ENCODE results near the gene SYCE1L.

SYCE1L gene

GRCh38 chr16:77197747-77198146 lies 1.5 kb upstream of the SYCE1L start:
- no peak for DNase-seq (ENCODE audit: low read depth)
- no peak for TF ChIP-seq CTCF (IDR thresholded peaks at IDR 0.05; ENCODE audit: low read depth, low read length, missing control alignments)
- no peak overlapping the region for H3K4me3 ChIP-seq (ENCODE audit: low read depth, low read length)

GRCh38 chr16:77206533-77206932 lies 7.3 kb downstream of the SYCE1L start:
- no peak for DNase-seq (ENCODE audit: low read depth)
- H3K4me3 ChIP-seq (ENCODE audit: low read depth, low read length): no peak overlapping the region
- TF ChIP-seq CTCF (IDR thresholded peaks at IDR 0.05; ENCODE audit: low read depth, low read length, missing control alignments): no peak

GRCh38 chr16:77207030-77207429 lies 7.8 kb downstream of the SYCE1L start:
- H3K4me3 ChIP-seq (ENCODE audit: low read depth, low read length): no peak overlapping the region
- DNase-seq (ENCODE audit: low read depth): no peak
- no peak for TF ChIP-seq CTCF (IDR thresholded peaks at IDR 0.05; ENCODE audit: low read depth, low read length, missing control alignments)

GRCh38 chr16:77208382-77208781 lies 9.2 kb downstream of the SYCE1L start:
- no peak for TF ChIP-seq CTCF (IDR thresholded peaks at IDR 0.05; ENCODE audit: low read depth, low read length, missing control alignments)
- no peak overlapping the region for H3K4me3 ChIP-seq (ENCODE audit: low read depth, low read length)
- DNase-seq (ENCODE audit: low read depth): no peak

- H3K4me3 ChIP-seq (ENCODE audit: low read depth, low read length): peak overlapping the region; percentile 69
- DNase-seq (ENCODE audit: low read depth): no peak
- no peak for TF ChIP-seq CTCF (IDR thresholded peaks at IDR 0.05; ENCODE audit: low read depth, low read length, missing control alignments)
These were observed 12.9 kb downstream of the SYCE1L start for GRCh38 chr16:77211880-77212740.

GRCh38 chr16:77212741-77213541 lies 13.7 kb downstream of the SYCE1L start:
- no peak for TF ChIP-seq CTCF (IDR thresholded peaks at IDR 0.05; ENCODE audit: low read depth, low read length, missing control alignments)
- no peak for DNase-seq (ENCODE audit: low read depth)
- peak overlapping the region; percentile 69 for H3K4me3 ChIP-seq (ENCODE audit: low read depth, low read length)
